ENCODE data around the gene SLC9A3.

Gene SLC9A3

DNA sequence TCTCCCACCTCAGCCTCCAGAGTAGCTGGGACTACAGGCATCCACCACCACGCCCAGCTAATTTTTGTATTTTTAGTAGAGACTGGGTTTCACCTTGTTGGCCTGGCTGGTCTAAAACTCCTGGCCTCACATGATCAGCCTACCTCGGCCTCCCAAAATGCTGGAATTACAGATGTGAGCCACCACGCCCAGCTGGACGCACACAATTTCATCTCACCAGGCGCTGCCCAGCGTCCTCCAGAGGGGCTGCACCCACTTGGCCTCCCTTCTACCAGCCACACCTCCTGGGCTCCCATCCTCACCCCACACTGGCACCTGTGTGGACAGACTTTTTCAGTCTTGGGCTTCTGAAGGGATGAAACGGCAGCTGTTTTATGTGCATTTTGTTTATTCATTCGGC, 85.1 kb downstream of the SLC9A3 start:
- H4K20me1 ChIP-seq = peaks cover 0 to 8% (median 5%) of the 10 kb centered on the region in 11 experiments; a peak in 10 of 22 replicates
- no peaks in the 10 kb centered on the region for H3K27me3 ChIP-seq
- peak overlapping the region in 2 of 11 experiments; percentile 63 to 100; a peak in 4 of 22 replicates for H3K4me2 ChIP-seq
- TF ChIP-seq Cebpa-rat (IDR thresholded peaks at IDR 0.05) = no peak
- H3K4me3 ChIP-seq = no peak overlapping the region
- no peak overlapping the region for H3K27ac ChIP-seq
- H3K36me3 ChIP-seq = no peaks in the 10 kb centered on the region
- H3K9me3 ChIP-seq (replicated peaks in 1 of 11) = no peaks in the 10 kb centered on the region
- no peak overlapping the region for H3K9ac ChIP-seq
- peaks cover 33 to 48% (median 43%) of the 10 kb centered on the region in 10 experiments for H3K4me1 ChIP-seq

DNA sequence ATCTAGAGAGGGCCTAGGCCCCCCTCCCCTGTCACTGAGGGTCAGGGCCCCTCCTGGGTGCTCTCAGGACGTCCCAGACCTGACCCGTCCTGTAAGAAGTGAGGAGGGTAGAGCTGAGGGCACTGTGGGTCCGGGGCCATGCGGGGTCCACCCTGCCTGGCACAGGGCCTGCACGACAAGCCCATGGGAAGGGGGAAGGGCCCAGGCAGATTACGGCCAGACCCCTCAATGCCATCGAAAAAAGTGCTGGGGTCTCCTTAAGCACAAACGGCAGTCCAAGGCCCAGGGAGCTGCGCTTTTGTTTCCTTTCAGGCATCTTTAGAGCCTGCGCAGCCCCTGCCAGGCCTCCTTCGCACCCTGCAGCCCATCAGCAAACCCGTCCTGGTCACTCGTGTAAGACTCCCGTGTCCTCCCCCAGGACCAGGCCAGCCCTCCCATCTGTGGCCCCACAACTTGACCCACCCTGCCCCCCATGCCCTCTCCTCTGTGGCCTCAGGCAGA, 85.7 kb downstream of the SLC9A3 start:
- peaks cover 0 to 2% (median 0%) of the 10 kb centered on the region in 11 experiments; a peak in 5 of 22 replicates for H4K20me1 ChIP-seq
- TF ChIP-seq Cebpa-rat (IDR thresholded peaks at IDR 0.05) = no peak
- H3K27ac ChIP-seq = no peak overlapping the region
- H3K36me3 ChIP-seq = no peaks in the 10 kb centered on the region
- H3K4me1 ChIP-seq = peaks cover 28 to 44% (median 37%) of the 10 kb centered on the region in 10 experiments
- no peak overlapping the region for H3K4me2 ChIP-seq
- no peaks in the 10 kb centered on the region for H3K27me3 ChIP-seq
- no peaks in the 10 kb centered on the region for H3K9me3 ChIP-seq (replicated peaks in 1 of 11)
- 0 out of 22 replicates have a peak overlapping the region, but pooled peaks of 1 of the 11 experiments have one; percentile 9 for H3K9ac ChIP-seq
- no peak overlapping the region for H3K4me3 ChIP-seq

DNA sequence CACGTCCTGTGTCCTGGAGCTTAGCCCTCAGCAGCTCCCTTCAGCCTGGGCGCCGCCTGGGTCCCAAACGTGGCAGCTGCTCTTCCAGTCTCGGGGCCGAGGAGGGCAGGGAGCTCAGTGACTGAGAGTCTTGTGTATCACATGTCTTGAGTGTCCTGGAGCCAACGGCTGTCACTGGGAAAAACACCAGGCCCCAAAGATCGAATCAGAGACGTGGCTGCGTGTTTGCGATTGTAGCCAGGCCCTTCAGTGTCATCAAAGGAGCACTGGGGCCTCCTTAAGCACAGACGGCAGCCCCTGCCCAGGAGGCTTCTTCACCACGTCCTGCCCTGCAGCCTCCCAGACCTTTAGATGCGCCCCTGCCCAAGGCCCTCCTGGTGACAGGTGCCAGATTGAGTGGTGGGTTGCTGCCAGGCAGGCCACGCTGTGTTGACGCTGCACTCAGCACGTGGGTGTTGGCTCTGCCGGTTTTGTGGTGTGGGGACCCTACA, 86.9 kb downstream of the SLC9A3 start:
- Histone ChIP-seq H4K20me1 (no peaks in the 10 kb centered on the region; a peak in 1 of 22 replicates), H3K36me3 (no peaks in the 10 kb centered on the region), H3K27ac (no peak overlapping the region), H3K9me3 (replicated peaks in 1 of 11) (no peaks in the 10 kb centered on the region), H3K4me3 (no peak overlapping the region), H3K27me3 (peaks cover 0 to 8% (median 0%) of the 10 kb centered on the region in 11 experiments; a peak in 4 of 22 replicates), H3K4me2 (no peak overlapping the region), H3K4me1 (peaks cover 33 to 49% (median 43%) of the 10 kb centered on the region in 10 experiments), H3K9ac (no peak overlapping the region)
- TF ChIP-seq Cebpa-rat (IDR thresholded peaks at IDR 0.05) = no peak

DNA sequence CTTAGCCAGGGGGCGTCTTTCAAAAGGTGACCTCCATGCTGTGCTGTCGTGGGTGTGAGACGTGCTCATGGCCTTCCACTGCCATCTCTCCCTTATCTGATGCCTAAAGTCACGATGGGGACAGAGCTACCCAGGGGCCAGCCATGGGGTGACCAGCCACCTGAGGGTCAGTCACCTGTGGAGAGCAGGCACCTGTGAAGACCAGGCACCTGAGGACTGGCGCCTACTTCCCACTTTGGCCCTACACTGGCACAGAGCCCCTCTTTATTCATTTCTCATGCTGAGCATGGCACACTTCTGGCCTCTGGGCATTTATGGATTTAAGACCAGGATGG, 87.6 kb downstream of the SLC9A3 start:
- Histone ChIP-seq H3K4me3 (no peak overlapping the region), H3K9ac (no peak overlapping the region), H3K4me2 (no peak overlapping the region), H3K27me3 (peaks cover 0 to 15% (median 0%) of the 10 kb centered on the region in 11 experiments; a peak in 4 of 22 replicates), H3K9me3 (replicated peaks in 1 of 11) (no peaks in the 10 kb centered on the region), H4K20me1 (peaks cover 0 to 1% (median 0%) of the 10 kb centered on the region in 11 experiments; a peak in 2 of 22 replicates), H3K27ac (no peak overlapping the region), H3K36me3 (no peaks in the 10 kb centered on the region), H3K4me1 (peaks cover 26 to 49% (median 38%) of the 10 kb centered on the region in 10 experiments)
- TF ChIP-seq Cebpa-rat (IDR thresholded peaks at IDR 0.05) = no peak

DNA sequence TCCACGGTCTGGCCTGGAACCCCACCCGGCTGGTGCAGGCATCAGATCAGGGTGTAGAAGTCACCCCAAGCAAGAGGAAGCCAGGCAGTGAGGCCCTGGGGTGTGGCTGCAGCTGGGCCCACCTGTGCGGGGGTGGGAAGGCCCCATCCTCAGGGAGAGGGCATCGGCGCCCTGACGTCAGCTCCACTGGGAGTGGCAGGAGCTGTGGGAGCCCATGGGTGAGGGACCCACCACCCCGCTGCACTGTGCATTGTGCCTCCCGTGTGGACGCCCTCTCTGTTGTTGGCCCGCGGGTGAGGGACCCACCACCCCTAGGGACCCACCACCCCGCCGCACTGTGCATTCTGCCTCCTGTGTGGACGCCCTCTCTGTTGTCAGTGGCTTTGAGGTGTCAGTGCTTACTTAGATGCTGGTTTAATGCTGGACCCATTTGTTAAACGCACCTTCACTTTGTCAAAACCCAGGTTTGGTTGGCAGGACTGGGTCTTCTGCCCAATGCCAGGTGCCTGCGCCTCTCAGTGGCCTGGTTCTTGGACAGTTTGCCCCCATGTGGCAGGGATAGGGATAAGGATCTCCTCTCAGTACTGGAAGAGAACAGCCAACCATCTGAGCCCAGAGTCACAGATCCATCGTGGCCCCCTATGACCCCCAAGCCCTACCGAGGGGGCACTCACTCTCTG, 88.1 kb downstream of the SLC9A3 start:
- H3K27ac ChIP-seq = no peak overlapping the region
- TF ChIP-seq Cebpa-rat (IDR thresholded peaks at IDR 0.05) = no peak
- H3K27me3 ChIP-seq = peaks cover 0 to 15% (median 0%) of the 10 kb centered on the region in 11 experiments; a peak in 4 of 22 replicates

DNA sequence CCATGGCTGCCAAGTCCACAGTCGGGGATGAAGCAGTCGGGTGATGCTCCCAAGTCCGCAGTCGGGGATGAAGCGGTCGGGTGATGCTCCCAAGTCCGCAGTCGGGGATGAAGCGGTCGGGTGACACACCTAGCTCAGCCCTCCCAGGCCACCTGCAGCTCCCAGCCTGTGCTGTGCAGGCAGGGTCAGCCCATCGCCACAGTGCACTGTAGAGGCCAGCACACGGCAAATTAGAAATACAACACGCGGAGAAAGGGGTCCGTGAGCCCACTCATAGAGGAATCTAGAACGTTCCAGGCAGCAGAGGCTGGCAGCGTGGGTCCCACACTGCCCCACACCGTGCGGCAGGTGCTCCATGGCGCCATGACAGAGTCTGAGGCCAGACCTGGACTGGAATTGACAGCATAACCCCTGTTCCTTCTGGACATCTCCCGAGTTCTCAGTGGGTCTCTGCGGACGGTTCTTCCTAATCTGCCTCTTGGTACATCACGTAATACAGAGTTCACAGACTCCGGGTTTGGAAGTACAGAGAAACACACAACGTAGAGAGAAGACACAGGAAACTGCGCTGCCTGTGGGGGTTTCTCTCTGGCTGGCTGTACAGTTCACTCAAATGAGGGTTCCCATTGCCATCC, 89.0 kb downstream of the SLC9A3 start:
- no peak overlapping the region for H3K27ac ChIP-seq
- H3K27me3 ChIP-seq = peaks cover 0 to 15% (median 0%) of the 10 kb centered on the region in 11 experiments; a peak in 5 of 22 replicates
- TF ChIP-seq Cebpa-rat (IDR thresholded peaks at IDR 0.05) = no peak
- H3K36me3 ChIP-seq = no peaks in the 10 kb centered on the region
- no peak overlapping the region for H3K4me2 ChIP-seq
- H4K20me1 ChIP-seq = peaks cover 0 to 8% (median 0%) of the 10 kb centered on the region in 11 experiments; a peak in 3 of 22 replicates
- no peak overlapping the region for H3K9ac ChIP-seq
- no peaks in the 10 kb centered on the region for H3K9me3 ChIP-seq (replicated peaks in 1 of 11)
- H3K4me1 ChIP-seq = peaks cover 20 to 52% (median 33%) of the 10 kb centered on the region in 10 experiments
- no peak overlapping the region for H3K4me3 ChIP-seq

More for the DNA sequence above, 88.1 kb downstream of the SLC9A3 start:
- Histone ChIP-seq H3K4me3 (no peak overlapping the region), H4K20me1 (peaks cover 0 to 6% (median 0%) of the 10 kb centered on the region in 11 experiments; a peak in 3 of 22 replicates), H3K9me3 (replicated peaks in 1 of 11) (no peaks in the 10 kb centered on the region), H3K36me3 (no peaks in the 10 kb centered on the region), H3K4me2 (peak overlapping the region in 1 of 11 experiments; percentile 33; a peak in 1 of 22 replicates), H3K9ac (no peak overlapping the region), H3K4me1 (peaks cover 22 to 52% (median 34%) of the 10 kb centered on the region in 10 experiments)

DNA sequence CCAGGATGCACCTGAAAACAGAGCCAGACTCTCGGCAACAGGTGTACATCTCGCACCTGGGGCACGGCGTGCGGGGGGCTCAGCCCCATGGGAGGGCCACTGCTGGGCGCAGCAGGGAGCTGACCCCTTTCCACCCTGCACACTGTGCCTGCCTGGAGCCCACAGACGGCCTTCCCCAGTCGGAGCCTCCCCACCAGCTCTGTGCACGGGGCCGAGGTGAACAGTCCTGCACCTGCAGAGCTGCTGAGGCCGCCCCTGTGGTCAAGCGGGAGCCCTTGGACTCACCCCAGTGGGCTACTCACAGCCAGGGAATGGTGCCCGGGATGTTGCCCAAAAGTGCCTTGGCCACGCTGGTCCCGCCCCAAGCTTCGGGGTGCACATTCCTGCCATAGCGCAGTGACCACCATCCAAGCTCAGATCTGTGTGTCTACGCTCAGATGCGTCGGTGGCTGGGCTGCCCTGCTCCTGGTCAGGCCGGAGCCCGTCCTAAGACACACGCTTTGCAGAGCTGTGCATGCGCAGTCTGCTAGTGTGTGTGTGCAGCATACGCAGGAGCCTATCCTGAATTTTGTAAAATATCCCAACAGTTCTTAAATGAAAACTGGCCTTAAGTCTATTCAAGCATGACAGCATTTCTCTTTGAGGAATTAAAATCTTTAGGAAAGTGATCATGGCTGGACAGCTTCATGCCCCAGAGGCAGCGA, 89.7 kb downstream of the SLC9A3 start:
- H3K9ac ChIP-seq = no peak overlapping the region
- H4K20me1 ChIP-seq = peaks cover 0 to 8% (median 0%) of the 10 kb centered on the region in 11 experiments; a peak in 3 of 22 replicates
- H3K27me3 ChIP-seq = peaks cover 0 to 15% (median 0%) of the 10 kb centered on the region in 11 experiments; a peak in 5 of 22 replicates
- peaks cover 15 to 50% (median 32%) of the 10 kb centered on the region in 10 experiments; a peak in 19 of 20 replicates for H3K4me1 ChIP-seq
- H3K27ac ChIP-seq = no peak overlapping the region
- no peaks in the 10 kb centered on the region for H3K9me3 ChIP-seq (replicated peaks in 1 of 11)
- no peak overlapping the region for H3K4me3 ChIP-seq
- no peak for TF ChIP-seq Cebpa-rat (IDR thresholded peaks at IDR 0.05)
- no peaks in the 10 kb centered on the region for H3K36me3 ChIP-seq
- no peak overlapping the region for H3K4me2 ChIP-seq

DNA sequence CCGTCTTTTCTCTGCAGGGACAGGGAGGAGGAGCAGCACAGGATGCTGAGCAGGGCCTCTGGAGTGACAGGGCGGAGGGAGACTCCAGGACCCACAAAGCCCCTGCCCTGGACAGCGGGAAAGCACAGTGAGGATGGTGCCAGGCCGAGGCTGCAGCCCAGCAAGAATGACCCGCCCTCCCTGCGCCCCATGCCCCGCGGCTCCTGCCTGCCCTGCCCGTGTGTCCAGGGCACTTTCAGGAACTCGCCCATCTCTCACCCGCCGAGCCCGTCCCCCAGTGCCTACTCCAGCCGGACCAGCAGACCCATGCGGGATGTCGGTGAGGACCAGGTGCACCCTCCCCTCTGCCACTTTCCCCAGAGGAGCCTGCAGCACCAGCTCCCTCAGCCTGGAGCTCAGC, 90.4 kb downstream of the SLC9A3 start:
- no peaks in the 10 kb centered on the region for H3K36me3 ChIP-seq

More for the DNA sequence above, 90.4 kb downstream of the SLC9A3 start:
- no peak overlapping the region for H3K27ac ChIP-seq
- peak overlapping the region in 3 of 11 experiments; percentile 42 to 75 (median 67); a peak in 2 of 22 replicates for H3K4me2 ChIP-seq
- H3K4me1 ChIP-seq = peaks cover 12 to 48% (median 29%) of the 10 kb centered on the region in 10 experiments; a peak in 18 of 20 replicates
- H3K4me3 ChIP-seq = no peak overlapping the region
- peaks cover 0 to 12% (median 0%) of the 10 kb centered on the region in 11 experiments; a peak in 3 of 22 replicates for H4K20me1 ChIP-seq
- no peak for TF ChIP-seq Cebpa-rat (IDR thresholded peaks at IDR 0.05)
- H3K27me3 ChIP-seq = peaks cover 0 to 15% (median 0%) of the 10 kb centered on the region in 11 experiments; a peak in 5 of 22 replicates
- no peaks in the 10 kb centered on the region for H3K9me3 ChIP-seq (replicated peaks in 1 of 11)
- H3K9ac ChIP-seq = no peak overlapping the region
